Measurements from ENCODE around the gene CA12.

DNA sequence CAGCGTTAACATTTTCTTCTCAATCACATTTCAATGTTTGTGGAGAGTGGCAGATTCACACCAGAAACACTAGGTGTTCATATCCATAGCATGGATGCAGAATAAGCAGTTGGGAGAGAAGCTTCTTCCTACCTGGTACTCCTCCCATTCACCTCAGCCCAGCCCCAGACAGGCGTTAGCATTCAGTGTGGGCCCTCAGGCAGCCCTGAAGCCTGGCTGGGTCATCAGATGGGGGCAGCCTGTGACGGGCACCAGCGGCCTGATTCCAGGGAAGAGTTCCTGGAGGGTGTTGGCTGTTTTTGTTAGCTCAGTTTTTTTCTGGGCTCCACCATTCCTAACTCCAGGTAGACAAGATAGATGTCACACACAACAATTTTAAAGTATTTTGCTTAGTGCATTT, 73.2 kb downstream of the CA12 start:
- TF ChIP-seq, protein P1, sequence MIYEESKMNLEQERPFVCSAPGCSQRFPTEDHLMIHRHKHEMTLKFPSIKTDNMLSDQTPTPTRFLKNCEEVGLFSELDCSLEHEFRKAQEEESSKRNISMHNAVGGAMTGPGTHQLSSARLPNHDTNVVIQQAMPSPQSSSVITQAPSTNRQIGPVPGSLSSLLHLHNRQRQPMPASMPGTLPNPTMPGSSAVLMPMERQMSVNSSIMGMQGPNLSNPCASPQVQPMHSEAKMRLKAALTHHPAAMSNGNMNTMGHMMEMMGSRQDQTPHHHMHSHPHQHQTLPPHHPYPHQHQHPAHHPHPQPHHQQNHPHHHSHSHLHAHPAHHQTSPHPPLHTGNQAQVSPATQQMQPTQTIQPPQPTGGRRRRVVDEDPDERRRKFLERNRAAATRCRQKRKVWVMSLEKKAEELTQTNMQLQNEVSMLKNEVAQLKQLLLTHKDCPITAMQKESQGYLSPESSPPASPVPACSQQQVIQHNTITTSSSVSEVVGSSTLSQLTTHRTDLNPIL (CRISPR knock-in tag; IDR thresholded peaks at IDR 0.05; ENCODE audit: low read depth), result no peak
- TF ChIP-seq, protein P2, sequence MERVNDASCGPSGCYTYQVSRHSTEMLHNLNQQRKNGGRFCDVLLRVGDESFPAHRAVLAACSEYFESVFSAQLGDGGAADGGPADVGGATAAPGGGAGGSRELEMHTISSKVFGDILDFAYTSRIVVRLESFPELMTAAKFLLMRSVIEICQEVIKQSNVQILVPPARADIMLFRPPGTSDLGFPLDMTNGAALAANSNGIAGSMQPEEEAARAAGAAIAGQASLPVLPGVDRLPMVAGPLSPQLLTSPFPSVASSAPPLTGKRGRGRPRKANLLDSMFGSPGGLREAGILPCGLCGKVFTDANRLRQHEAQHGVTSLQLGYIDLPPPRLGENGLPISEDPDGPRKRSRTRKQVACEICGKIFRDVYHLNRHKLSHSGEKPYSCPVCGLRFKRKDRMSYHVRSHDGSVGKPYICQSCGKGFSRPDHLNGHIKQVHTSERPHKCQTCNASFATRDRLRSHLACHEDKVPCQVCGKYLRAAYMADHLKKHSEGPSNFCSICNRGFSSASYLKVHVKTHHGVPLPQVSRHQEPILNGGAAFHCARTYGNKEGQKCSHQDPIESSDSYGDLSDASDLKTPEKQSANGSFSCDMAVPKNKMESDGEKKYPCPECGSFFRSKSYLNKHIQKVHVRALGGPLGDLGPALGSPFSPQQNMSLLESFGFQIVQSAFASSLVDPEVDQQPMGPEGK (CRISPR knock-in tag; IDR thresholded peaks at IDR 0.05; ENCODE audit: borderline replicate concordance), result no peak
- TF ChIP-seq ZNF70 (CRISPR knock-in tag; IDR thresholded peaks at IDR 0.05), result no peak
- no peak for TF ChIP-seq ZFP3 (CRISPR knock-in tag; IDR thresholded peaks at IDR 0.05)
- TF ChIP-seq ZNF565 (CRISPR knock-in tag; conservative IDR thresholded peaks at IDR 0.05; ENCODE audit: low read depth), result no peak
- TF ChIP-seq RARB (CRISPR knock-in tag; IDR thresholded peaks at IDR 0.05), result no peak
- no peak for TF ChIP-seq SNAI2 (CRISPR knock-in tag; IDR thresholded peaks at IDR 0.05)
- TF ChIP-seq ZNF8 (CRISPR knock-in tag; IDR thresholded peaks at IDR 0.05), result no peak
